Vagina (tissue), 2 donors: ENCODE measurements around the gene VPS35L.

Source experiments
- POLR2AphosphoS5 ChIP-seq, 2 donors: sonication (generic); formaldehyde crosslinking; IDR thresholded peaks; one replicate each; pipeline ENCODE4 v1.9.0; 2017; ENCODE audit warnings: antibody characterized with exemption in 2 of 2, mild to moderate bottlenecking in 2 of 2, low read depth in 1 of 2; ENCODE audit not compliant: insufficient read depth in 1 of 2
- TF ChIP-seq, protein P1 (sequence below), 3 experiments: fragments of 450-650 bp in 2 of 3; fragments of 200-600 bp in 1 of 3; sonication (generic) in 1 of 3; IDR thresholded peaks; one replicate each; pipeline ENCODE4 v1.5.1; 2017 to 2019; ENCODE audit warnings: antibody characterized with exemption in 3 of 3, mild to moderate bottlenecking in 2 of 3, moderate library complexity in 2 of 3

DNA sequence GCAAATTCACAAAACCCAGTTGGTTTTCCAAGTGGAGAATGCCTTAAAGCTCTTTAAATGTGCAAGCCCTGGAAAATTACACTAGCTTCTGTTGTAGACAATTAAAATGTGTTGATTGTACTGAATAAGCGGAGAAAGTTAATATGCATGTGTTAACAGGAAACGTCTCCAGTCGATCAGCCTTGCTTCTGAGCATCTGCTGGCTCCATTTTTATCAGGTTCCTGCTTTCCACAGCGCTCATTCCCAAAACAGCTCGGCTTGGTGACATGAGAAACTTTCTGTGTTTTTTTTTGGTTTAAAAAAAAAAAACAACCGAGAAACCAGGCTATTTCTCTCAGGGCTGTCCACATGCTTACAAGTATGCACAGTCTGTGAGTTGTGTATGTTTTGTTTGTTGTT lies 60.7 kb downstream of the VPS35L start:
- TF ChIP-seq, protein P1, sequence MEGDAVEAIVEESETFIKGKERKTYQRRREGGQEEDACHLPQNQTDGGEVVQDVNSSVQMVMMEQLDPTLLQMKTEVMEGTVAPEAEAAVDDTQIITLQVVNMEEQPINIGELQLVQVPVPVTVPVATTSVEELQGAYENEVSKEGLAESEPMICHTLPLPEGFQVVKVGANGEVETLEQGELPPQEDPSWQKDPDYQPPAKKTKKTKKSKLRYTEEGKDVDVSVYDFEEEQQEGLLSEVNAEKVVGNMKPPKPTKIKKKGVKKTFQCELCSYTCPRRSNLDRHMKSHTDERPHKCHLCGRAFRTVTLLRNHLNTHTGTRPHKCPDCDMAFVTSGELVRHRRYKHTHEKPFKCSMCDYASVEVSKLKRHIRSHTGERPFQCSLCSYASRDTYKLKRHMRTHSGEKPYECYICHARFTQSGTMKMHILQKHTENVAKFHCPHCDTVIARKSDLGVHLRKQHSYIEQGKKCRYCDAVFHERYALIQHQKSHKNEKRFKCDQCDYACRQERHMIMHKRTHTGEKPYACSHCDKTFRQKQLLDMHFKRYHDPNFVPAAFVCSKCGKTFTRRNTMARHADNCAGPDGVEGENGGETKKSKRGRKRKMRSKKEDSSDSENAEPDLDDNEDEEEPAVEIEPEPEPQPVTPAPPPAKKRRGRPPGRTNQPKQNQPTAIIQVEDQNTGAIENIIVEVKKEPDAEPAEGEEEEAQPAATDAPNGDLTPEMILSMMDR (IDR thresholded peaks at IDR 0.05) = no peak
- no peak for TF ChIP-seq POLR2AphosphoS5 (IDR thresholded peaks at IDR 0.05; ENCODE audit: insufficient read depth in 1 of 2, low read depth in 1 of 2)
